Fibroblast of skin of back (primary cell): Measurements from ENCODE around the gene ARHGAP26.

Experiments used
- DNase-seq: peaks from one replicate; pipeline ENCODE4 v3.0.0-alpha.2; 2013

Gene ARHGAP26

DNA sequence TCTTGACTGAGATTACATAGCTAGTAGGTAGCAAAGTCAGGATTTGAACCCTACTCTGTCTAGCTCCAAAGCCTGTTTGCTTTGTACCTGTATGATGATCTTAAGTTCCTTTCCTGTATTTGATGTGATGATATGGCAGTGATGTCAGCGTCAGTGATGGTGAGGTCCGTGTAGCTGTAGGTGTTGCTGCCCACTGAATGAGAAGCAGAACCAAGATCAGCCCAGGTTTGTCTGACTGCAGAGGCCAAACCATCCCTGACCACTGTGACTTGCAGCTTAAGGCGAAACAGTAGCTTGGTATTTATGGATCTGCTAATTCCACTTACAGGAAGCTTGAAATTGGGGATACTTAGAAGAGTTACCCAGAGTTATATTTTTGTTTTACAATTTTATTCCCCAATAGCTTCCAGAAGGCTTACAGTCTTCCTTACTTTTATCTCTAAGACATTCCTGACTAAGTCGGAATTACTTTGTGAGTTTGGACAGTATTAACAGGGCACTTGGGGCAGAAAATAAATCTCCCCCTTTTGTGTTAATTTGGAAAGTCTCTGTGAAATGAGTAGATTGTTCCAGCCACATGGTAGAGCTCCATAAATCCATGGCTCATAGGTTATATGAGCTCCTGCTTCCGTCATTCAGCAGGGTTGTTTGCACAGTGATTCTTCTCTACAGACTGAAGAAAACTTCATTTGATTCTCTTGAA lies 359.9 kb downstream of the ARHGAP26 start:
- no peak for DNase-seq

DNA sequence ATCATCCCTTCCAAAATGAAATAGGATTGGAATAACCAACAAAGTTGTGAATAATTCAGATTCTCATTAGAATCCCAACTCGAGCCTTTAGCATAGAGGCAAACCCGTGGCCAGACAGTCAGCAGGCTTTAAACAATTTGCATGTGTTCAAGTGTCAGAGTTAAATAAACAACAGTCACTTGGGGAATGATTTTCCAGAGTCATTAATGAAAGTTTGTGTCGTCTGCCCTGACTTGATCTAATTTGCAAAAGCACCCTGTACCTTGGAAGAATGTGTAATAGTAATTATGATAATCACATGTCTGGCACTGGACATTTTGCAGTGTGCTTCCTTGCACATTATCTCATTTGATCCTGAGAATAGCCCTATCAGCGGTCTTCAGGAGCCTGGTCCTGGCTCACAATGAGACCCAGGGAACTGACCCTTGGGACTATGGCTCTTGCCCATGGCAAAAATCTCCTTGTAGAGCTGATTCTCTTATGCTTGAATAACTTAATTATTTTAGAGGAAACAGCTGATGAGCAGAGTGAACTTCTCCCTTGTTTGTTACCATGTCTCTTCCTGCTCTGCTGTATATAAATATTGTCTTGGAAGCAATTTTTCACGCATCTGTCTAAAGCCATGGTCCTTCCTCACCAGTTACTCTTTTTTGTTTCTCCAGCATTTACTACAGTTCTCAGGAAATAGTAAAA lies 360.6 kb downstream of the ARHGAP26 start:
- no peak for DNase-seq

DNA sequence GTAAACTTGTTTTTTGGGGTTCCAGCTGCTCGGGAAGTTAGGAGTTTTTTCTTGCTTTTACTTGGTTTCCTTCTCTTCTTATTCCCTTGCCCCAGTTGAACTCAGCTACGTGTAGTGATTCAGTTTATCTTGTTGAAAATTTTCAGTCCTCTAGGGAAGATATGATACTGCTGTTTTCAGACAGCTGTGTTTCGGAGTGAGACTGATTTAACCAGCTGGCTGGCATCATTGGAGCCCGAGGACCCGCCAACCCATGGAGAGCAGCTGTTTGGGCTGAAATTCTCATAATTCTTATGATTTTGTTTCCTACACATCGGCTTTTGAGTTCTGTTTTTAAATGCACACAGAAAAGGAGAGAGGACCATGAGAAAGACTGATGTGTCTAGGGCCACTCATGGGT lies 361.8 kb downstream of the ARHGAP26 start:
- DNase-seq, result no peak

DNA sequence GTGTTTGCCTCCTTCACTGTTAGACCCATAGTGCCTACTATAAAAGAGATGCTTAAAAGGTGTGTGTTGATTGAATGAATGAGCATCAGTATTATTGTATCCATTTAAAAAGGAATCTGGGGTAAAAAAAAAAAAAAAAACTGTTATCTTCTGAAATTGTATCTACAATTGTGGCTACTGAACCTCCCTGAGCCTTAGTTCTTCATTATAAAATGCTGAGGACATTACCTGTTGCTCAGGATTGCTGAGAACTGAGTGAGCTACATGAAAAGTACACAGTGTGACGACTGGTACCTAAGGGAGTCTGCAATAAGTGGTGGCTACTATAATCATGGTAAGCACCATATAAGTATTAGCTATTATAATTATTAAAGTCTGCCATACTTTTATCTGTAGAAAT lies 362.6 kb downstream of the ARHGAP26 start:
- no peak for DNase-seq

DNA sequence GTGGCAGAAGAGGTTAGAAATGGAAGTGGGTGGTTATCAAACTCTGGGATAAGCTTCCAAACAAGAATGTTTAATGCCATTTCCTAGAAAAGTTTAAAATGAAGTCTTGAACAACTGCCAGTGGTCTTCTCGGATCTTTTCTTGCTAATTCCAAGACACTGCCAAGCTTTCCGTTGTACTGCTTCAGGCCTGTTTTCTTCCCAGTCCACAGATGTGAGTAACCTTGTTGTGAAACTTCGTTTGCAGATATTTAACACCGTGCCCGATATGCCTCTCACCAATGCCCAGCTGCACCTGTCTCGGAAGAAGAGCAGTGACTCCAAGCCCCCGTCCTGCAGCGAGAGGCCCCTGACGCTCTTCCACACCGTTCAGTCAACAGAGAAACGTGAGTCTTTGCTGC lies 363.5 kb downstream of the ARHGAP26 start:
- no peak for DNase-seq

DNA sequence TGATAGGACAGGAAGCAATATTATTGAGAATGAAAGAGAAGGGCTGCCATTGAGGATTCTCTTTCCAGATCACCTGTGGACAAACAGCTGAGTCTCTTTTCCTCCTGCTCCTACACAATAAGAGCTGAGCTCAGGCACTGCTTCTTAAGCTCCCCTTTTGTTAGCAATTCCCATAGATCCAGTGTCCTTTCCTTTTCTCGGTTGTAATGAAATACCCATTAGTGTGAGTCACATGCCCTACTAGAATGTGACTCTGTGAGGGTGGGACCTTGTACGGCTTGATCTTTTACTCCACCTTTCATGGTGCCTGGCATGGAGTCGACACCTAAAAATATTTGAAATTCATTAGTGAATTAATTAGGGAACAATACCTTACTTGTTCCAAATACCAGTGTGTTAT lies 364.1 kb downstream of the ARHGAP26 start:
- no peak for DNase-seq

DNA sequence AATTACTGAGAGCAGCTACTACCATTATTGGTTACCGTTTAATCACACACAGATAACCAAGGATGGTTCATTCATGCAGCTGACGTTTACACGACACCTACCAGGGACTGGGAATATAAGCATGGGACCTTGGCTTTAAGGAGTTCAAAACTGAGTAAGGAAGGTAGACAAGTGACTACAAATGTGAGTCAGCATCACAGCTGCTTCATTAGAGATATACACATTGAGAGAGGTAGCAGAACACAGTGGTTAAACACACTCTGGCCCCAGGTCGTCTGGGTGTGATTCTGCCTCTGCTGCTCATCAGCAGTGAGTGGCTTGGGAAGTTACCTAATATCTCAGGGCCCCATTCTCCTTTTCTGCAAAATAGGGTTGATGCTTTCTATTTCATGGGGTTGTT lies 364.7 kb downstream of the ARHGAP26 start:
- no peak for DNase-seq

DNA sequence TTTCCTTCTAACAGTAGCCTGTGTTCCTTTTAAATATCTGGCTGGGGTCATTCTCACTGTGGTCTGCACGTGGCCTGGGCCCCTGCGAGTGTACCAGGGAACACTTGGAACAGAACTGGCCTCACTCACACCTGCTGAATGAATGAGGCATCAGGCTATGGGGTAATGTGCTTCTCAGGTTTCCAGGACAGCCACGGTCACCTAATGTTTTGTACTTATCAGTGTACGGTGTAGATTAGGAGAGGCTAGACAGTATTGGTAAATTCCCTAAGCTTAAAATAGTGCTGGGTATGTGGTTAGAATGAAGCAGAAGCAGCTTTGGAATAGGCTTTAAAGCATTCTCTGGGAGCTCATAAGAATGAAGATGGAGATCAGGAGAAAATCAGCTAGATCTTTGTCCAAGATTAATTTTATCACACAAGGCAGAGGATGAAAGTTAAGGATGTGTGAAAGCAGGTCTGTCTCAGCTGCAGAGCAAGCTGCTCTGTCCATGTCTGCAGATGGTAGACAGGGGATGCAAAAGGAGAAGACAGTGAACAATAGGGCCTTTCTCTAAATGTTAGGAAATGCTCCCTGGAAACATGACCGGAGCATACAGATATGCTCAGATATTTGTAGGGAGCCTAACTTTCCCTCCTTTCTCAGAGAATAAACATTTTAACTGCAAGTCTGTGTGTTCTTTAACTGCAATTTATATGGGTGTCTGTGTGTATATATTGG lies 365.8 kb downstream of the ARHGAP26 start:
- no peak for DNase-seq

DNA sequence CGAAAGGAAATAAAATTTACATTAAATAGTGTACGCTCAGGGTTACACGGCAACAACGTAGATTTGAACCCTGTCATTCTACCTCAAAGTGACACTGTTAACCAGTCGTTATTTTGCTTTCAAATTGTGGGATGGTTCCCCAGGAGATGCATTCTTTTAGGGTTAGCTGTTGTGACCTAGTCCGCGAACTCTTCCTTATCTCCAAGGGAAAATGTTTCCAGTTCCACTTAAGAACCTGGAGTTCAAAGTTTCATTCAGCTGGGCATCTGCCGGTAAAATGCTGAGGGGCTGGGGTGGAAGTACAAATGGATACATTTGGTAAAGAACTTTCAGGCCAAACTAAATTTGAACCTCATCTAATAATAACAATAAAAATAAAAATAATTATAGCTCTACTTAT lies 368.7 kb downstream of the ARHGAP26 start:
- DNase-seq, result no peak

DNA sequence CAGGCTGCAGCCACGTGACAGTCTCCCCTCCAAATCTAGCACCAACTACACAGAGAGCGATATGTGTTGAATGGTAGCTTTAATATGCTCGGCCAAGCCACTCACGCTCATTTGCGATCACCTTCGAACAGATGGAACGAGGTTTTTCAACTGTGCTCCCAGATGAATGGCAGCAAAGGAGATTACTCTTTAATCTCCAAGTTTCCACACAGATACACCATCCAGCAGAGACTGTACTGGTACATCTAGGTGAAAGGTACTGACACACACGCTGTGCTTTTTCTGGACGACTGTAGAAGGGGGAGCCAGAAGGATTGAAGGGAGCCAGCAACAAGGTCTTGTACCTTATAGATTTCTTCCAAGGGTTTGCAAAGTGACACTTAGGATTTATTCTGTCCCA lies 369.4 kb downstream of the ARHGAP26 start:
- no peak for DNase-seq

DNA sequence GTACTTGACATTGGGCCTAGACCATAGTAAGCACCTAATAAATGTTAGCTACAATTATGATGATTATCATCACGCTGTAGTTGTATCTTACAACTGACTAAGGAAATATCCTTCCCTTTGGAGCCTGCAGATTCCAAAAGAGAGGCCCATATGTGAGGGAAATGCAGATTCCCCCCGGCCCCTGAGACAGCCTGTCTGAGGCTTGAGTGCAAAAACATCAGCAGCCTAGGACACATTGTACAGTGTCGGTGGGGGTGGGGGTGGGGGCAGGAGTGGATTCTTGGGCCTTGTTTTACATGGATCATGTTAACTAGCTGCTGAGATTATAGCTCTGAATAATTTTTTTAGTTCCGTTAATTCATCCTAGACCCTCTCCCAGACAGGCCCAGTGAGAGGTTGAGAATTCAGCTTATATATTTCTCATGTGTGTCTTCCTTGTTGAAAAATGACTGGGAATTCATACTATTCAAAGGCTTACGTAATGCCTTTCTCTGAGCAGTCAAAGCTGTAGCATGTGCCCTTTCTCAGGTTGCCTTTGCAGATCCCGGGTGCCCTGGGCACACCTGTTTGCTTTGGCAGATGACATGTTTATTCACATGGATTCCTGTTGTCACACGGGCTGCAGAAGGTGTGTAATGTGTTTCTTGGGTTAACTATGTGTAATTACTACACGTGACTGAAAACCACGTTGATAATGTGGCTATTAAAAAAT lies 370.5 kb downstream of the ARHGAP26 start:
- no peak for DNase-seq

DNA sequence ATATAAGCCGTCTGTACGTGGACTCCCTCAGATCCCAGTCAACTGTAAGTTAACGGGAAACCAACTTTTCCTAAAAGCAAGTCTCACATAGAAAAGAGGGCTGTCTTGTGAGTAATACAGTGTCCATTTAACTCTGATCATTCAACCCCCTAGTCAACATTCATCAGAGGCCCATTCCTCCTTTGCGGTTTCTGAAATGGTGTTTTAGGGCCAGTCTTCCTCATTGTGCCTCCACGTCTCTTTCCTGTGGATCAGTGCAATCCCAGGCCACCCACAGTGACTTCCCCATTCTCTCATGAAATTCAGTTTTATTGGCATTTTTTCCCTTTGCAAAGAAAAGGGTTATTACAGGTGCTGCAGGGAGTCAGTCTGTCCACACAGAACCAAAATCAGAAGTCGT lies 371.5 kb downstream of the ARHGAP26 start:
- no peak for DNase-seq

DNA sequence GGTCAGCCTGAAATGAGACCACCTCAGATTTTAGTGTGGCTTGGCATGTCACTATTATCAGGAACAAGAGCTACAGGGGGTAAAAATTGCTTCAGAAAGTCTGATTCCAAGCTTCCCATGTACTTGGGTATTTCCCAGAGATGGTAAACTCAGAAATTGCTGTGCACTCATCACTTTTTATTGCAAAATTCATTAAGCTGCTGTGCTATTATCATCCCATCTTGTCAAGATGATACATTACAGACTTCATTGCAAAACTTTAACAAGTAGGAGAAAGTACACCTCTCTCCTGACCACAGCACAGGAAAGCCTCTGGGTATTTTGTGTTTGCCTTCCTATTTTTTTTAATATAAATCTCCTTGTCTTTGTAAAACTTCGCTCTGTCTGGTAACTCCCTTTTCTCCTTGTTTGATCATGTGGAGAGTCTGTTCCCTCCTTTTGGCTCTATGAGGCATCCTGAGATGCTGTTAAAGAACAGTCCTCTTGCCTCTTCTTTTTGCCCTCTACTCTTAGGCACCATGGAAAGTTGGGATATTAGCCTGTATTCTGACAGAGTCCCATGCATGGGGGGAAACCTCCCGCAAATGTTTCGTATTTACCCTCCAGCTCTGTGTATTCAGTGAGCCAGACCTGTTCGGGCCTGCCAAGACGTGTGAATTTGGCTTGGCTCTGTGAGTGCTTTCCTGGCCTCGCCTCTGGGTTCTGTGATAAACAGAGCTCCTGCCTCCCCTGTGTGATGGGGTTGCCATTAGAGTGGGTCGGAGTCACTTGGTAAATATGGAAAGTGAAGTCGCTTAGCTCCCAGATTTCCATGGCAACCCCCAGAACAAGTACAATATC lies 372.6 kb downstream of the ARHGAP26 start:
- DNase-seq, result no peak

DNA sequence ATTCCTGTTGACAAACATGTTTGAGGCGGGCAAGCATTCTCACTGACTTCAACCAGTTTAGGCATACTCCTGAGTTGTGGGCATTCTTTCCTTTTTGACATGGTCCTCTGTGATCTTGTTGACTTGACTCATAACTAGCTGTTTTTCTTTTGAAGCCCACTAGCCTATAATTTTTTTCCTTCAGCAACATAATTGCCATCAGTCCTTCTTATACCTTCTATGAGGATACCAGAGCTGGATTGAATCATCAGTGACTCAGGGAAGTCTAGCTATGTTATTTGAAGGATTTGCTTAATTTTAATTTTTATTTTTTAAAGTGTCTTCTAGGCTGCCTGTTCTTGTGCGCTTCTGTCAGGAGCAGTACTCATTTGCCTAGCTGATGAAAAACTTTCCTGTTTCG lies 373.8 kb downstream of the ARHGAP26 start:
- peak; percentile 78 for DNase-seq

DNA sequence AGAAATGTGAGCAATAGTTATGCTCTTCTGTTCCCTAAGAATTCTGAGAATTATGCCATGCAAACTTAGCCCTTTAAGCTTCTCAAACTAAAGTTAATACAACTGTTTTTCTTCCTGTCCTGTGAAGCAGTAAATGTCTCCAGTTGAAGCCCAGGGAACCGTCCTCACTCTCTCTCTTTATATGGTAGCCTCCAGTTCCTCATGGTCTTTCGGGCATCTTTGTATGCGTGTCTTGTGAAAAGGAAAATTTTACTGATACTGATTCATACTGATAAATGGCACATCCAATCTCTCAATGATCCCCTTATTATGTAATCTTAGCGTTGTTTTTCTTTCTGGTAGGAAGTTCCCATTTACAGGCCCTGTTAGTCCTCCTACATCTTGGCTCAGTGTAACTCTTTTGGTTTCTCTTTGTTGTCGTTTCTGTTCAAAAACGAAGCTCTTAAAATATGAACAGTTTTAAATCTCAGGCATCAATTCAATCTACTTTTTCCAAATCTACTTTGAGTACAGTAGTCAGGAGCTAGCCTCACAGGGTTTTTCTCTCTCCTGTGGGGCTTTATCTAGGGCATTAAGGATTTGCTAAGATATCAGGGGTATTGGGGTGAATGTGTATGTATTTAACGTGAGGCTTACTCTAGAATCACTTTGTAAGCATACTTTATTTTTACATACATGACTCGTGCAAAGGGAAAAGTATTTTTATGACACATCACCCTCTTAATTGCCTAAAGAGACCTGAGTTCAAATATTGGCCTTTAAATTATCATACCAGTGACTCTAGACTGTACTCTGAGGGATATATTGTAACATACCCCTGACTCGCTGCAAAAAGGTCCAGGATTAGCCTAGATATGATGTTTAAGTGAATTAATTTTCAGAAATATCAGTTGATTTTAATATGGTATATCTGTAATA lies 375.3 kb downstream of the ARHGAP26 start:
- peak; percentile 47 for DNase-seq

DNA sequence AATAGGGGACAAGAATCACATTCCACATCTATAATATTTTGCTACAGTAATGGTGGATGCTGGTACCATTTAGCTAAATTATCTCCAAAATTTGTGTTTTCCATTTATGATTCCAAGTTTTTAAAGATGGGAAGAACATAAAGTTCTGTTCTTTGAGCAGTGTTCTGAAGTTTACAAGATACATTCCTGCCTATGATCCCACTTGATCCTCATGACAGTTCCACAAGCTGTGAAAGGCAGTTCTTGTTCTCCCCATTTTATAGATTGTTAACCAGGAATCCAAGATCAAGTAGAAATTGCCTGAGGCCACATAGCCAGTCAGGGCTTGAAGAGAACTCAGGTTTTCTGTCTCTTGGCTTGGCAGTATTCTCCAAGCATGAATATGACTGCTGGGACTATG lies 376.0 kb downstream of the ARHGAP26 start:
- DNase-seq, result no peak

DNA sequence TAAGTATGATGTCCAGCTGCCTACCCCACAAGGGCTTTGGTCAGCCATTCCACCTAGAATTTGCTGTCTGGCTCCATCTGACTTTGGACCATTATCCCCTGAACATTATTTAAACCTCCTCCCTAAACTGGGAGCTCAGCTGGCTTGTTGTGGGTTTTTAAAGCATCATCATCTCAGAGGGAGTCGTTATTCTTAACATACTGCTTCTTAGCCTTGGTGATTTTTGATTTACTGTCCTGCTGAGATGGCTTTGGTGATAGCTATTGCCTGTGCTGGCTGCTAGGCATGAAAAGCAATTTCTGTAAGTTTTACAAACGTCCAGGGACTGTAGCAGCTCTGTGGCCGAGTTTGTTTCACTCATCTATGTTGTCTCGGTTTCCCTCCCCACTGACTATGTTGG lies 377.2 kb downstream of the ARHGAP26 start:
- DNase-seq, result no peak

DNA sequence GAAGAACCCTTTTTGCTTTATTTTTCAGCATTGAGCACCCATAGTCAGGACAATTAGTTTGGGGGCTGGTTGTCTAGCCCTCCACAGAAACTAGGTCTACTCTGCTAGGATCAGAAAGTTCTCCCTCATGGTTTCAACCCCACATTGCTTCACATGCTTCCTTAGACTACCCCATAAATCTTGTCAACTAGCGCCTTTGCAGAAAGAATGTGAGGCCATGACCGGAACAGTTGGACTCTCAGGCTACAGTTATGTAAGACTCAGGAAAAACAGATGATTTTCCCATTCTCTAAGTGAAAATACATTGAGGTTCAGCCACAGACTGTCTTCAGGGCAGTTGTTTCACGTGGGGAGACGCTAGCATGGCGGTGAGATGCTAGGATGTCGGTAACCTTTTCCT lies 377.7 kb downstream of the ARHGAP26 start:
- DNase-seq, result no peak

DNA sequence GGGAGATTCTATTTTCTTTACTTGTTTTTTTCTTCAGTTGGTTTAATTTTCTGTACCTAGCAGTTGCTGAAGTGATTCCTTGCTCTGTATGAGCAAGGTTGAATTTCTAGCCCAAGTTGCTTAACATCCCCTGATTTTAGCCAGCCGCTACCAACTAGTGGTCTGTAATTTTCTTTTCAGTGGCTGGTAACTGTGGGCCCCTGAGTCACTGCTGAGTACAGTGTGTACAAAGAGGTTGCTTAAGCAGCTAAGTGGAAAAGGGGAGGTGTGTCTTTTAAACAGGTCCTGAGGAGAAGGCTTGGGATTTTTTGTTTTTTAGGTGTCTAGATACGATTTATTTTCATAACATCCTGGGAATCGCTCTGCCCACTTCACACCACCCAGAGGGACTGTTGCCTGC lies 378.6 kb downstream of the ARHGAP26 start:
- no peak for DNase-seq

DNA sequence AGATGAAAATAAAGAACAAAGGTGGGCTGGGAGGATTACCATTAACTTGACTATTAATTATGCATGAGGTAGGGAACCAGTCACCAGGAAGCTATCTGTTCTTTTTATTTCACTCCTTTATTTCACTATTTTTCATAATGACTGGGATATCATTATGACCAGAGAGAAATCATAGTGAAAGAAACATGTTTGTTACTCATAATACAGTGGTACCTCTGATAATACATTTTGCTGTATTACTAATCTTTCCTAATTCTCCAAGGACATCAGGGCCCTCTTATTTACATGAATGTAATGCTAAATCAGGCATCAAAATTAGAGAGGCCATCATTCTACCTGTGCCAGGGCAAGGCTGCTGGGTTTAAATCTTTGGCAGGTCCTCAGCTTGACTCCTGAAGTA lies 379.6 kb downstream of the ARHGAP26 start:
- no peak for DNase-seq

DNA sequence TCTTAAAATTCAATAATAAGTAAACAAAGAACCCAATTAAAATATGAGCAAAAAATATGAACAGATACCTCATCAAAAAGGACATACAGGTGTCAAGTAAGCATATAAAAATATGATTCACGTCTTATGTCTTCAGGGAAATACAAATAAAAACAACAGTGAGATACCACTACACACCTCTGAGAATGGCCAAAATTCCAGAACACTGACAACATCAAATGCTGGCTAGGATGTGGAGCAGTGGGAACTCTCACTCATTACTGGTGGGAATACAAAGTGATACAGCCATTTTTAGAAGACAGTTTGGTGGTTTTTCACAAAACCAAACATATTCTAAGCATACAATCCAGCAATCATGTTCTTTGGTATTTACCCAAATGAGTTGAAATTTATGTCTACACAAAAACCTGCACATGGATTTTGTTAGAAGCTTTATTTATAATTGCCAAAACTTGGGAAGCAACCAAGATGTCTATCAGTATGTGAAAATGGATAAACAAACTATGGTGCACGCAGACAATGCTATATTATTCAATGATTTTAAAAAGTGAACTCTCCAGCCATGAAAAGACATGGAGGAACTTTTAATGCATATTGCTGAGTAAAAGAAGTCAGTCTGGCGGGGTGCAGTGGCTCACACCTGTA lies 381.0 kb downstream of the ARHGAP26 start:
- DNase-seq, result no peak
